Measurements from ENCODE around the gene RNASEL.

GRCh38 chr1:182626527-182626926 lies 37.5 kb upstream of the RNASEL start:
- TF ChIP-seq CTCF (conservative IDR thresholded peaks at IDR 0.05 in 1 of 2, IDR thresholded peaks at IDR 0.05 in 1 of 2; ENCODE audit: low read depth in 1 of 2, low read length in 2 of 2): no peak
- TF ChIP-seq EZH2 (IDR thresholded peaks at IDR 0.05; ENCODE audit: low read length, missing control alignments): no peak

Measured in fibroblast of lung (primary cell).